IPS DF 6.9 (cell line): ENCODE data around the gene REV3L.

ENCODE experiments used
- DNase-seq: peaks from one replicate; pipeline ENCODE4 v3.0.0-alpha.2; 2013; ENCODE audit warnings: low read depth, low spot score
- H3K27ac ChIP-seq: one replicate; pipeline ENCODE4 v1.5.1; 2013; ENCODE audit warnings: low read length, control low read depth
- H3K27me3 ChIP-seq: 2 replicates; pipeline ENCODE4 v1.6.1; 2013; ENCODE audit warnings: mild to moderate bottlenecking, low read length; ENCODE audit not compliant: control insufficient read depth, insufficient read depth
- H3K36me3 ChIP-seq: 2 replicates; pipeline ENCODE4 v1.6.1; 2013; ENCODE audit warnings: low read length; ENCODE audit not compliant: control insufficient read depth, insufficient read depth
- H3K4me1 ChIP-seq: 2 replicates; pipeline ENCODE4 v1.6.1; 2013; ENCODE audit warnings: low read length; ENCODE audit not compliant: control insufficient read depth, insufficient read depth
- H3K4me3 ChIP-seq: 2 replicates; pipeline ENCODE4 v1.5.1; 2013; ENCODE audit warnings: mild to moderate bottlenecking, low read length
- H3K9me3 ChIP-seq: 2 replicates; pipeline ENCODE4 v1.6.1; 2013; ENCODE audit warnings: low read length, inconsistent platforms; ENCODE audit not compliant: control insufficient read depth, insufficient read depth
- WGBS: extraction: QIAGEN DNeasy Blood & Tissue Kit; methylation state at CpG from one replicate; pipeline ENCODE4 v1.1.7; 2013; ENCODE audit warnings: mixed read lengths, missing lambda C conversion rate; ENCODE audit not compliant: insufficient read length, insufficient coverage; 5-methylcytosine and 5-hydroxymethylcytosine counted together

REV3L gene

DNA sequence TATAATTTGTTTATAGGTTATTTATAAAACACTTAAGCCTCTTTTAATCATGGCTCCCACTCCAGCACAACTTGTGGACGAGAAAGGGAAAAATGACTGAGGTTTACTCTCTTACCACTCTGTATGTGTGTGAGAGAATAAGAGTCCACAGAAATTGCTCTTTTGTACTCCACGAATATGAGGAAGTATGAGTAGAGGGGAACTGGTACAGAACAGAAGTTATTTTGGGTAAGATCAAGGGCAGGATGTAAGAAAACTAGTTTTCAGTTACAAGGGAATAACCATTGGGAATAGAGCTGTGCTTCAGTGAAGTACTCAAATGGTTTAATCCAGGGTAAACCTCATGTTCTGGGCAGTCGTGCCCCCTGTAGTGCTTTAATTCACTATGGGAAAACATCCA, 72.6 kb downstream of the REV3L start:
- Histone ChIP-seq H3K27me3 (no peaks in the 10 kb centered on the region), H3K4me1 (no peaks in the 10 kb centered on the region), H3K36me3 (no peaks in the 10 kb centered on the region), H3K27ac (no peak overlapping the region), H3K9me3 (no peaks in the 10 kb centered on the region), H3K4me3 (no peak overlapping the region)
- DNase-seq, result no peak
- no CpG with 5 or more reads among the region's 3 CpGs for WGBS

- Histone ChIP-seq H3K36me3 (no peaks in the 10 kb centered on the region), H3K4me3 (no peak overlapping the region), H3K4me1 (no peaks in the 10 kb centered on the region), H3K27ac (no peak overlapping the region), H3K9me3 (no peaks in the 10 kb centered on the region), H3K27me3 (no peaks in the 10 kb centered on the region)
- DNase-seq, result no peak
- no CpG with 5 or more reads among the region's 1 CpG for WGBS
These were observed 73.6 kb downstream of the REV3L start for GRCh38 chr6:111409430-111409829.

DNA sequence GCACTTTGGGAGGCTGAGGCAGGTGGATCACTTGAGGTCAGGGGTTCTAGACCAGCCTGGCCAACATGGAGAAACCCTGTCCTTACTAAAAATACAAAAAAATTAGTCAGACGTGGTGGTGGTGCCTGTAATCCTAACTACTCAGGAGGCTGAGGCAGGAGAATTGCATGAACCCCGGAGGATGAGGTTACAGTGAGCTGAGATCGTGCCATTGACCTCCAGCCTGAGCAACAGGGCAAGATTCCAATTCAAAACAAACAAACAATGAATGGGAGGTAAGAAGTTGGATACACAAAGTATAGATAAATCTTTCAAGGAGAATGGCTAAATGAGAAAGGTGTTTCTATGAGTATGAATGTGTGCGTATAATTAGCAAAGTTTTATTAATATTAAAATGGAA, 75.3 kb downstream of the REV3L start:
- WGBS, result 100% methylated on average over 1 of the region's 4 CpGs
- no peaks in the 10 kb centered on the region for H3K27me3 ChIP-seq
- no peaks in the 10 kb centered on the region for H3K4me1 ChIP-seq
- no peak overlapping the region for H3K27ac ChIP-seq
- no peaks in the 10 kb centered on the region for H3K36me3 ChIP-seq
- H3K4me3 ChIP-seq, result no peak overlapping the region
- DNase-seq, result no peak
- no peaks in the 10 kb centered on the region for H3K9me3 ChIP-seq

GRCh38 chr6:111406200-111406721, 76.8 kb downstream of the REV3L start:
- Histone ChIP-seq H3K9me3 (no peaks in the 10 kb centered on the region), H3K36me3 (no peaks in the 10 kb centered on the region), H3K27me3 (no peaks in the 10 kb centered on the region), H3K4me1 (no peaks in the 10 kb centered on the region), H3K4me3 (no peak overlapping the region), H3K27ac (no peak overlapping the region)
- DNase-seq, result no peak
- WGBS, result no CpG with 5 or more reads among the region's 3 CpGs

DNA sequence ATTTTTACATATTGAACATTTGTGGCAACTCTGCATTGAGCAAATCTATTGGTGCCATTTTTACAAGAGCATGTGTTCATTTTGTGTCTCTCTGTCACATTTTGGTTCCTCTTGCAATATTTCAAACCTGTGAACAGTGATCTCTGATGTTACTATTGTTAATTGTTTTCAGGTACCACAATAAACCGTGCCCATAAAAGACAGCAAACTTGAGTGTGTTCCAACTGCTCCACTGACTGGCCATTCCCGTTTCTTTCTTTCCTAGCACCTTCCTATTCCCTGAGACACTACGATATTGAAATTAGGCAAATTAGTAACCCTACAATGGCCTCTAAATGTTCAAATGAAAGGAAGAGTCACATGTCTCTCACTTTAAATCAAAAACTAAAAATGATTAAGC, 79.6 kb downstream of the REV3L start:
- Histone ChIP-seq H3K27ac (no peak overlapping the region), H3K27me3 (no peaks in the 10 kb centered on the region), H3K9me3 (no peaks in the 10 kb centered on the region), H3K4me1 (no peaks in the 10 kb centered on the region), H3K36me3 (no peaks in the 10 kb centered on the region), H3K4me3 (no peak overlapping the region)
- no peak for DNase-seq
- WGBS, result no CpG with 5 or more reads among the region's 3 CpGs

- Histone ChIP-seq H3K9me3 (no peaks in the 10 kb centered on the region), H3K27me3 (no peaks in the 10 kb centered on the region), H3K4me1 (no peaks in the 10 kb centered on the region), H3K36me3 (no peaks in the 10 kb centered on the region), H3K27ac (no peak overlapping the region), H3K4me3 (no peak overlapping the region)
- no CpG with 5 or more reads among the region's 3 CpGs for WGBS
- no peak for DNase-seq
These were observed 83.4 kb downstream of the REV3L start for GRCh38 chr6:111399626-111400025.

DNA sequence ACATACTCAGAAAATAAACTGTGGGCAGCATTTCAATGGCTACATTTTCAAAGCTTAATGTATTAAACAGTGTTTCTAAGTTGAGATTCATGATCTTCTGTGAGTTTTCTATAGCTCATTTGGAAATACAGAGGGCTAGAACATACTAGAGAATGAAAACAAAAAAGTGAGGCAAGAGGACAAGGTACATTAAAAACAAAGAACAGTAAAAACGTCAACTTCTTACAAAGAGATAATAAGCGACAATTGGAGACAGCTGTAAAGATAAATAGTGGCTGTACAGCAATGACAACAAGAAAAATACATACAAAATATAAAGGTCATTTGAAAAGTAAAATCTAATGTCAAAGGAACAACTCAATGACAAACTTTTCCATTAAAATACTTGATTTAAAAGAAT, 94.3 kb downstream of the REV3L start:
- no peak overlapping the region for H3K4me3 ChIP-seq
- no peaks in the 10 kb centered on the region for H3K27me3 ChIP-seq
- no peaks in the 10 kb centered on the region for H3K9me3 ChIP-seq
- no CpG with 5 or more reads among the region's 2 CpGs for WGBS
- H3K27ac ChIP-seq, result no peak overlapping the region
- H3K36me3 ChIP-seq, result no peaks in the 10 kb centered on the region
- no peaks in the 10 kb centered on the region for H3K4me1 ChIP-seq
- no peak for DNase-seq

DNA sequence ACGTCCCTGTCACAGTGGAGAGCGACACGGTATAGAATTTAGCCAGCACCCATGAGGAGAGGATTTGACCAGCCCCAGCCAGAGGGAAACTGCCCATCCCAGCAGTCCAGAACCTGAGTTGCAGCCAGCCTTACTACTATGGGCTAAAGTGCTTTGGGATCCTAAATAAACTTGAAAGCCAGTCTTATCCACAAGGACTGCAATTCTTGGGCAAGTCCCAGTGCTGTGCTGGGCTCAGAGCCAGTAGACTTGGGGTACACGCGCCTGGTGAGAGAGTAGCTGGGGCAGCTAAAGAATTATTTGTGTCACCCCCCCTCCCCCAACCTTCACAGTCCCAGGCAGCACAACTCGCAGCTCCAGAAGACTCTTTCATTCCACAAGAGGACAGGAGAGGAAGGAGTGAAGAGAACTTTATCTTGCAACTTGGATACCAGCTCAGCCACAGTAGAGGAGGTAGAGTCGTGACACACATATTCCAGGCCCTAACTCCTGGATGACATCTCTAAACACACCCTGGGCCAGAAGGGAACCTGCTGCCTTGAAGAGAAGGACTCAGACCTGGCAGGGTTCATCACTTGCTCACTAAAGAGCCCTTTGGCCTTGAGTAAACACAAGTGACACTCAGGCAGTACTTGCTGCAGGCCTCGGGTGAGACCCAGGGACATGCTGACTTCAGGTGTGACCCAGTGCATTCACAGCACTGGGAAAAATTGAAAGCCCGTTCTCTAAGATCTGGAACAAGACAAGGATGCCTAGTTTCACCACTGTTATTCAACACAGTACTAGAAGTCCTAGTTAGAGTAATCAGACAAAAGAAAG, 100.3 kb downstream of the REV3L start:
- Histone ChIP-seq H3K36me3 (no peaks in the 10 kb centered on the region), H3K4me3 (no peak overlapping the region), H3K27ac (no peak overlapping the region), H3K4me1 (no peaks in the 10 kb centered on the region), H3K27me3 (no peaks in the 10 kb centered on the region), H3K9me3 (no peaks in the 10 kb centered on the region)
- DNase-seq, result no peak
- no CpG with 5 or more reads among the region's 9 CpGs for WGBS

DNA sequence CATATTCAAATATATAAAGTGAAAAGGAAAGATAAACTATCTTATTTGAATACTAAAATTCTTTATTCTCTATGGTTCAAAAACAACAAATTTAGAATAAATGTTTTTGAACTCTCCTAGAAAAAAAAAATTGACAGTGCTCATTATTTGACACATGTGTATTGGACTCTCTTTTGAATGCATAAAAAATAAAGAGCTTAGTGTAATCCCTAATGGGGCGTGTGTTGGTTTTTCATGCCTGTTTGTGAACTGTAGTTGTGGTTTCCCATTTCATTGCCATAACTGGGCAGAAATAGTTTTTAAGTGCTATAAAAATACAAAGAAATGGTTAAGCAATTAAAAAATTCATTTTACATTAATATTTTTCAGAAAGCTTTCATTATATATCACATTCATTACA, 101.3 kb downstream of the REV3L start:
- no peaks in the 10 kb centered on the region for H3K27me3 ChIP-seq
- no peaks in the 10 kb centered on the region for H3K36me3 ChIP-seq
- no CpG with 5 or more reads among the region's 1 CpG for WGBS
- H3K4me3 ChIP-seq, result no peak overlapping the region
- DNase-seq, result no peak
- H3K27ac ChIP-seq, result no peak overlapping the region
- H3K9me3 ChIP-seq, result no peaks in the 10 kb centered on the region
- H3K4me1 ChIP-seq, result no peaks in the 10 kb centered on the region

- no peaks in the 10 kb centered on the region for H3K36me3 ChIP-seq
- no peaks in the 10 kb centered on the region for H3K27me3 ChIP-seq
- no peak for DNase-seq
- H3K4me3 ChIP-seq, result no peak overlapping the region
- no peak overlapping the region for H3K27ac ChIP-seq
- H3K9me3 ChIP-seq, result no peaks in the 10 kb centered on the region
- no peaks in the 10 kb centered on the region for H3K4me1 ChIP-seq
These were observed 101.9 kb downstream of the REV3L start for GRCh38 chr6:111381123-111381522.

DNA sequence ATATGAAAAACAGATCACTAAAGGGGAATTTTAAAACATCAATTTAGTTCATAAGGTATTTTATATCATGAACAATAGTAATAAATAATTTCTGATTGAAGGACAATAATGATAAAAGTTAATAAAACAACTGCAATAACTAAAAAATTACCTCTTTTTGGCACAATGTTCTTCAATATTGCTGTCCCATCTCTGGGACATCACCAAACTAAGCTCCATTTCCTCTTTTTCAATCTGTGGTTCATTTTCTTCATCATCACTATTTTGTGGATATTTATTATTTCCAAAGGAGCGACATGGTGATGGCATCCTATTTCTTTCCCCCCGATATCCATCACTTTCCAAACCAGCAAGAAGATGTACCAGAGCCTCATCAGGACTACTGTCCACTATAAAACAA, 103.2 kb downstream of the REV3L start:
- no peaks in the 10 kb centered on the region for H3K9me3 ChIP-seq
- no peak for DNase-seq
- no CpG with 5 or more reads among the region's 2 CpGs for WGBS
- no peaks in the 10 kb centered on the region for H3K27me3 ChIP-seq
- H3K36me3 ChIP-seq, result no peaks in the 10 kb centered on the region
- no peaks in the 10 kb centered on the region for H3K4me1 ChIP-seq
- H3K27ac ChIP-seq, result no peak overlapping the region
- no peak overlapping the region for H3K4me3 ChIP-seq
